ACC112 (cell line): ENCODE measurements around the gene PFDN2.

Experiments used
- H2AFZ ChIP-seq: fragments of 200-600 bp; sonication (generic); one replicate; pipeline ENCODE4 v1.6.0; 2017; ENCODE audit warnings: antibody characterized with exemption, low read length; ENCODE audit not compliant: unreplicated experiment
- H3K27ac ChIP-seq: fragments of 200-600 bp; sonication (generic); 2 replicates; pipeline ENCODE4 v1.5.1; 2014; ENCODE audit warnings: low read depth, mild to moderate bottlenecking, antibody characterized with exemption, low read length, moderate library complexity
- H3K27me3 ChIP-seq: fragments of 200-600 bp; sonication (generic); 2 replicates; pipeline ENCODE4 v1.6.1; 2014; ENCODE audit warnings: mild to moderate bottlenecking, antibody characterized with exemption, low read length, moderate library complexity, mixed read lengths; ENCODE audit not compliant: insufficient read depth
- H3K36me3 ChIP-seq: fragments of 200-600 bp; sonication (generic); 2 replicates; pipeline ENCODE4 v1.6.1; 2016; ENCODE audit warnings: mild to moderate bottlenecking, antibody characterized with exemption, low read length, moderate library complexity, mixed read lengths; ENCODE audit not compliant: insufficient read depth
- H3K4me1 ChIP-seq: fragments of 200-600 bp; sonication (generic); one replicate; pipeline ENCODE4 v1.6.1; 2016; ENCODE audit warnings: low read length, mixed read lengths; ENCODE audit not compliant: insufficient read depth, unreplicated experiment, control insufficient read depth
- H3K4me3 ChIP-seq: fragments of 200-600 bp; sonication (generic); 2 replicates; pipeline ENCODE4 v1.5.1; 2014; ENCODE audit warnings: mild to moderate bottlenecking, low read depth, low read length
- H3K79me2 ChIP-seq: fragments of 200-600 bp; sonication (generic); one replicate; pipeline ENCODE4 v1.6.0; 2016; ENCODE audit warnings: low read length; ENCODE audit not compliant: control insufficient read depth, unreplicated experiment, insufficient read depth

The PFDN2 gene, protein sequence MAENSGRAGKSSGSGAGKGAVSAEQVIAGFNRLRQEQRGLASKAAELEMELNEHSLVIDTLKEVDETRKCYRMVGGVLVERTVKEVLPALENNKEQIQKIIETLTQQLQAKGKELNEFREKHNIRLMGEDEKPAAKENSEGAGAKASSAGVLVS

GRCh38 chr1:161117759-161118581 lies at the start of gene PFDN2, which contains the start of gene NIT1:
Gene PFDN2, minus strand, starts transcription at chr1:161118037. Its CDS starts 11 bp downstream, at chr1:161118026.
Gene NIT1, plus strand, starts transcription at chr1:161118105. Its CDS starts 72 bp downstream, at chr1:161118177.
- Histone ChIP-seq H3K4me3 (peak within 1 kb of the TSS; percentile 93), H3K36me3 (peaks cover 14% of the 10 kb centered on the region; the same call in 1 of the 2 replicates), H2AFZ (peak within 1 kb of the TSS; percentile 92), H3K4me1 (peaks cover 40% of the 10 kb centered on the region), H3K27ac (peak within 1 kb of the TSS; percentile 87), H3K79me2 (peaks cover 57% of the 10 kb centered on the region), H3K27me3 (no peaks in the 10 kb centered on the region)

DNA sequence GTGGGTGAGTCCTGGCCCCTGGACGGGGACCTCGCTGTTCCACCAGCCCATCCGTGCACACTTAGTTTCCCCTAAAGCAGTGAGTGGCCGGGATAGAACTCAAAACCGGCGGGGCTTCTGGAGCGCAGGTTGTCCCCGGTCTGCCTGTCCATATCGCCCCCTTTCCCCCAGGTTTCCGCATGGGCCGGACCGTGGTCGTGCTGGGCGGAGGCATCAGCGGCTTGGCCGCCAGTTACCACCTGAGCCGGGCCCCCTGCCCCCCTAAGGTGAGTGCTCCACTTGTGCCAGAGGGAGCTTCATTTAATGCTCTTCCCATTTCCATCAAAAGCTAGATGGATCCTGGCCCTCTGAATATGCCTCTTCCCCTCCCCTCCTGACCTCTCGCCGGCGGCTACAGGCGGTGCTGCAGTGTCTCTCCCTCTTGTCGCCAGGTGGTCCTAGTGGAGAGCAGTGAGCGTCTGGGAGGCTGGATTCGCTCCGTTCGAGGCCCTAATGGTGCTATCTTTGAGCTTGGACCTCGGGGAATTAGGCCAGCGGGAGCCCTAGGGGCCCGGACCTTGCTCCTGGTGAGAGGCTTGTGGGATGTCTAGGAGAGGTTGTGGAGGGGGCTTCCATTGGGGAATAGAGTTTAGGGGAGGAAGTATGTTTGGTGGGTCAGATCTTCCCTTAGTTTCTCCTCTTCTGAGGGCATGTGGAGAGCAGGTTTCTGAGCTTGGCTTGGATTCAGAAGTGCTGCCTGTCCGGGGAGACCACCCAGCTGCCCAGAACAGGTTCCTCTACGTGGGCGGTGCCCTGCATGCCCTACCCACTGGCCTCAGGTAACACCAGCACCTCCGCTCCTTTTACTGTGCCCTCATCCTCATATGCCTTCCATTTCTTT lies 49.1 kb upstream of the PFDN2 start:
- peaks cover 28% of the 10 kb centered on the region; the same call in 1 of the 2 replicates for H3K36me3 ChIP-seq
- H3K4me3 ChIP-seq = peak overlapping the region; percentile 94
- H3K27me3 ChIP-seq = no peaks in the 10 kb centered on the region
- H2AFZ ChIP-seq = peak overlapping the region; percentile 17
- H3K27ac ChIP-seq = peak overlapping the region; percentile 90
- H3K4me1 ChIP-seq = no peaks in the 10 kb centered on the region
- H3K79me2 ChIP-seq = no peaks in the 10 kb centered on the region

- Histone ChIP-seq H3K4me1 (no peaks in the 10 kb centered on the region), H3K79me2 (no peaks in the 10 kb centered on the region), H2AFZ (peak within 1 kb of the TSS; percentile 17), H3K27me3 (no peaks in the 10 kb centered on the region), H3K4me3 (peak within 1 kb of the TSS; percentile 94), H3K27ac (peak within 1 kb of the TSS; percentile 90), H3K36me3 (peaks cover 21% of the 10 kb centered on the region; the same call in 1 of the 2 replicates)
Measured at GRCh38 chr1:161165742-161166668, 48.2 kb upstream of the PFDN2 start, which contains the start of gene PPOX. Gene PPOX, plus strand, starts transcription at chr1:161166426. Its CDS starts 422 bp downstream, at chr1:161166848.

DNA sequence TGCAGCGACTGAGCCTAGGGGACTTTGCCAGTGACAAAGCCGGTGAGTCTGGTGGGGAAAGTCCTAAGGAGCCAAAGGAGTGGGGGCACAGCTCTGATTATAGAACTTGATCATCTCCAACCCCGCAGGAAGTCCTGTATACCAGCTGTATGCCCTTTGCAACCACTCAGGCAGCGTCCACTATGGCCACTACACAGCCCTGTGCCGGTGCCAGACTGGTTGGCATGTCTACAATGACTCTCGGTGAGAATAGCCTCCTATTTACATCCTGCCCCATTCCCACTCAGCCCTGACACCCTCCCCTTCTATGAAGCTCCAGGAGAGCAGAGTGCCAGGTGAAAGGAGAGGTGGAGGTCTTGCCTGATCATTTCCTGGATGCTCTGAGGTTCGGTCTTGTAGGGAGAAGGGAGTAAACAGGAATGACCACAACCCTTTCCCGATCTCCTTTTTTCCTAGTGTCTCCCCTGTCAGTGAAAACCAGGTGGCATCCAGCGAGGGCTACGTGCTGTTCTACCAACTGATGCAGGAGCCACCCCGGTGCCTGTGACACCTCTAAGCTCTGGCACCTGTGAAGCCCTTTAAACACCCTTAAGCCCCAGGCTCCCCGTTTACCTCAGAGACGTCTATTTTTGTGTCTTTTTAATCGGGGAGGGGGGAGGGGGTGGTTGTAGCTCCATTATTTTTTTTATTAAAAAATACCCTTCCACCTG lies 47.2 kb upstream of the PFDN2 start:
- Histone ChIP-seq H3K27ac (peak overlapping the region; percentile 90), H3K79me2 (peaks cover 9% of the 10 kb centered on the region), H2AFZ (no peak overlapping the region), H3K4me1 (peaks cover 6% of the 10 kb centered on the region), H3K27me3 (no peaks in the 10 kb centered on the region), H3K4me3 (peak overlapping the region; percentile 94; the same call in 1 of the 2 replicates), H3K36me3 (peaks cover 14% of the 10 kb centered on the region; the same call in 1 of the 2 replicates)

DNA sequence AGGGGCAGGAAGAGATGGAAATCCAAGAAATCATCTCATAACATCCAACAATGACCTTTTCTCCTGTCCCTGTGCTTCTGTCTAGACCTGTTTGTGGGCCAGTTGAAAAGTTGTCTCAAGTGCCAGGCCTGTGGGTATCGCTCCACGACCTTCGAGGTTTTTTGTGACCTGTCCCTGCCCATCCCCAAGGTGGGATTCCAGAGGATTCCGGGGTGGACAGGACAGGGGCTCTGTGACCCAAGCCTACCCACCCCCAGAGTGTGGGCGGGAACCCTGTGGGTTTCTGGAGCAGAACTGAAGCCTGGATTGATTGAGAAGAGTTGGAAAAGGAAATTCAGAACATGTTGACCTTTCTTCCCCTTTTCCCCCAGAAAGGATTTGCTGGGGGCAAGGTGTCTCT lies 46.0 kb upstream of the PFDN2 start:
- peaks cover 10% of the 10 kb centered on the region for H3K4me1 ChIP-seq
- H3K27ac ChIP-seq = 0 out of 2 replicates have a peak overlapping the region, but pooled peaks have one; percentile 4
- no peaks in the 10 kb centered on the region for H3K27me3 ChIP-seq
- H3K36me3 ChIP-seq = peaks cover 10% of the 10 kb centered on the region; the same call in 1 of the 2 replicates
- no peak overlapping the region for H2AFZ ChIP-seq
- no peak overlapping the region for H3K4me3 ChIP-seq
- H3K79me2 ChIP-seq = peaks cover 16% of the 10 kb centered on the region

GRCh38 chr1:161162806-161163205 lies 45.0 kb upstream of the PFDN2 start:
- Histone ChIP-seq H3K79me2 (peaks cover 16% of the 10 kb centered on the region), H3K27me3 (no peaks in the 10 kb centered on the region), H3K36me3 (peaks cover 9% of the 10 kb centered on the region; the same call in 1 of the 2 replicates), H2AFZ (no peak overlapping the region), H3K4me3 (no peak overlapping the region), H3K27ac (no peak overlapping the region), H3K4me1 (peaks cover 15% of the 10 kb centered on the region)

DNA sequence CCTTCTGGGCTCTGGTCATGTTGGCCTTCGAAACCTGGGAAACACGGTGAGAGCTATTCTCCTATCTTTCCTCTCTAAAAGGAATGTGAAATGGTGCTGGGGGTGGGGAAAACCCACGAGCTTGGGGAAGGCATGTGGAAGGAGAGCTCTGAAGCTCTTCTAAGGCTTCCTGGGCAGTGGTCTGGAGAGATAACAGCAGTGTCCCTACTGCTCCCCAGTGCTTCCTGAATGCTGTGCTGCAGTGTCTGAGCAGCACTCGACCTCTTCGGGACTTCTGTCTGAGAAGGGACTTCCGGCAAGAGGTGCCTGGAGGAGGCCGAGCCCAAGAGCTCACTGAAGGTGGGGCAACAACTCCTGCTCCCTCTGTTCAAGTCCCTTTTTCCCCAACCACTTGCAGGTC lies 44.2 kb upstream of the PFDN2 start:
- Histone ChIP-seq H2AFZ (no peak overlapping the region), H3K79me2 (peaks cover 16% of the 10 kb centered on the region), H3K27ac (no peak overlapping the region), H3K36me3 (peaks cover 9% of the 10 kb centered on the region; the same call in 1 of the 2 replicates), H3K4me1 (peaks cover 15% of the 10 kb centered on the region), H3K4me3 (no peak overlapping the region), H3K27me3 (no peaks in the 10 kb centered on the region)

GRCh38 chr1:161161652-161162051 lies 43.8 kb upstream of the PFDN2 start:
- no peaks in the 10 kb centered on the region for H3K27me3 ChIP-seq
- H2AFZ ChIP-seq = no peak overlapping the region
- H3K79me2 ChIP-seq = peaks cover 16% of the 10 kb centered on the region
- H3K27ac ChIP-seq = no peak overlapping the region
- H3K4me3 ChIP-seq = no peak overlapping the region; the same call in 1 of the 2 replicates
- peaks cover 15% of the 10 kb centered on the region for H3K4me1 ChIP-seq
- peaks cover 9% of the 10 kb centered on the region; the same call in 1 of the 2 replicates for H3K36me3 ChIP-seq

DNA sequence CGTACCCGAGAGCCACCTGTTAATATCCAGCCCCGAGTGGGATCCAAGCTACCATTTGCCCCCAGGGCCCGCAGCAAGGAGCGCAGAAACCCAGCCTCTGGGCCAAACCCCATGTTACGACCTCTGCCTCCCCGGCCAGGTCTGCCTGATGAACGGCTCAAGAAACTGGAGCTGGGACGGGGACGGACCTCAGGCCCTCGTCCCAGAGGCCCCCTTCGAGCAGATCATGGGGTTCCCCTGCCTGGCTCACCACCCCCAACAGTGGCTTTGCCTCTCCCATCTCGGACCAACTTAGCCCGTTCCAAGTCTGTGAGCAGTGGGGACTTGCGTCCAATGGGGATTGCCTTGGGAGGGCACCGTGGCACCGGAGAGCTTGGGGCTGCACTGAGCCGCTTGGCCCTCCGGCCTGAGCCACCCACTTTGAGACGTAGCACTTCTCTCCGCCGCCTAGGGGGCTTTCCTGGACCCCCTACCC lies 42.9 kb upstream of the PFDN2 start:
- Histone ChIP-seq H3K4me3 (peak overlapping the region; percentile 87; the same call in 1 of the 2 replicates), H3K79me2 (peaks cover 18% of the 10 kb centered on the region), H3K27ac (no peak overlapping the region), H3K27me3 (no peaks in the 10 kb centered on the region), H3K36me3 (peaks cover 9% of the 10 kb centered on the region; the same call in 1 of the 2 replicates), H3K4me1 (peaks cover 15% of the 10 kb centered on the region), H2AFZ (no peak overlapping the region)
